ENCODE measurements around the gene TRIM6. TPM values are rescaled to one million over a fixed set of nuclear protein-coding genes. Genes with fewer than 3 reads are reported as not detected.

Gene TRIM6
- total RNA-seq, 1 donor from 2014 or later, result 23.9 TPM

DNA sequence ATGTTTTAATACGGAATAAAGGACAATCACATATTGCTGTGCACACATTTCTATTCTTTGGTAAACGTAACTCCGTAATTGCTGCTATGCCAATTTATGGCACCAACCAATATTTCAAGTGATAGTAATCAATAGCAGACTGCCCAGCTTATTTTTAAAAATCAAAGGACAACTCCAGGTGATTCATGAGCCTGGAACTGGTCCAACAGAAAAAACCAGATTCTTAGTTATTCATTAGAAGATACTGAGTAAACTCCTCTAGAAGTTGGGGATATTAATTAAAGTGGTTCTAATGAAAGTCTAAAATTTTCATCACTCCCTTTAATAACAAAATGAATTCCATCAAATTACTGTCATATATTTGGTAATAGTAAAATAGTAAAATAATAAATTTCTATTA lies 38.7 kb upstream of the TRIM6 start:
- FAIRE-seq (no peak), DNase-seq (ENCODE audit: low read depth) (no peak)
- Histone ChIP-seq H3K9me3 (ENCODE audit: insufficient read depth, low read depth, low read length) (no peaks in the 10 kb centered on the region), H3K27me3 (ENCODE audit: insufficient read depth, low read length) (peaks cover 2% of the 10 kb centered on the region), H3K4me1 (ENCODE audit: insufficient read depth, low read length) (no peaks in the 10 kb centered on the region), H4K20me1 (ENCODE audit: insufficient read depth, low read length) (no peaks in the 10 kb centered on the region), H3K79me2 (ENCODE audit: insufficient read depth, low read length) (no peaks in the 10 kb centered on the region), H3K36me3 (ENCODE audit: insufficient read depth, low read length) (no peaks in the 10 kb centered on the region), H3K4me2 (ENCODE audit: low read length) (no peak overlapping the region), H2AFZ (ENCODE audit: low read depth, low read length) (no peak overlapping the region), H3K4me3 (ENCODE audit: insufficient read depth, low read depth, low read length) (no peak overlapping the region), H3K9ac (ENCODE audit: low read length) (no peak overlapping the region), H3K27ac (ENCODE audit: low read depth, low read length) (no peak overlapping the region)
- no peaks in the 10 kb centered on the region for H3K4me1 Mint-ChIP-seq (ENCODE audit: low read depth, unreplicated experiment)
- H3K4me3 Mint-ChIP-seq (ENCODE audit: unreplicated experiment), result no peak overlapping the region
- H3K27ac Mint-ChIP-seq (ENCODE audit: unreplicated experiment), result no peak overlapping the region
- TF ChIP-seq EZH2 (IDR thresholded peaks at IDR 0.05; ENCODE audit: insufficient read depth, low read length), result no peak
- TF ChIP-seq, protein P1, sequence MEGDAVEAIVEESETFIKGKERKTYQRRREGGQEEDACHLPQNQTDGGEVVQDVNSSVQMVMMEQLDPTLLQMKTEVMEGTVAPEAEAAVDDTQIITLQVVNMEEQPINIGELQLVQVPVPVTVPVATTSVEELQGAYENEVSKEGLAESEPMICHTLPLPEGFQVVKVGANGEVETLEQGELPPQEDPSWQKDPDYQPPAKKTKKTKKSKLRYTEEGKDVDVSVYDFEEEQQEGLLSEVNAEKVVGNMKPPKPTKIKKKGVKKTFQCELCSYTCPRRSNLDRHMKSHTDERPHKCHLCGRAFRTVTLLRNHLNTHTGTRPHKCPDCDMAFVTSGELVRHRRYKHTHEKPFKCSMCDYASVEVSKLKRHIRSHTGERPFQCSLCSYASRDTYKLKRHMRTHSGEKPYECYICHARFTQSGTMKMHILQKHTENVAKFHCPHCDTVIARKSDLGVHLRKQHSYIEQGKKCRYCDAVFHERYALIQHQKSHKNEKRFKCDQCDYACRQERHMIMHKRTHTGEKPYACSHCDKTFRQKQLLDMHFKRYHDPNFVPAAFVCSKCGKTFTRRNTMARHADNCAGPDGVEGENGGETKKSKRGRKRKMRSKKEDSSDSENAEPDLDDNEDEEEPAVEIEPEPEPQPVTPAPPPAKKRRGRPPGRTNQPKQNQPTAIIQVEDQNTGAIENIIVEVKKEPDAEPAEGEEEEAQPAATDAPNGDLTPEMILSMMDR (IDR thresholded peaks at IDR 0.05; ENCODE audit: insufficient read depth, low read depth, low read length), result no peak
- no peaks in the 10 kb centered on the region for H3K9me3 Mint-ChIP-seq (ENCODE audit: unreplicated experiment)
- no peaks in the 10 kb centered on the region for H3K27me3 Mint-ChIP-seq (ENCODE audit: low read depth, unreplicated experiment)
- H3K36me3 Mint-ChIP-seq (ENCODE audit: low read depth, unreplicated experiment), result no peaks in the 10 kb centered on the region

DNA sequence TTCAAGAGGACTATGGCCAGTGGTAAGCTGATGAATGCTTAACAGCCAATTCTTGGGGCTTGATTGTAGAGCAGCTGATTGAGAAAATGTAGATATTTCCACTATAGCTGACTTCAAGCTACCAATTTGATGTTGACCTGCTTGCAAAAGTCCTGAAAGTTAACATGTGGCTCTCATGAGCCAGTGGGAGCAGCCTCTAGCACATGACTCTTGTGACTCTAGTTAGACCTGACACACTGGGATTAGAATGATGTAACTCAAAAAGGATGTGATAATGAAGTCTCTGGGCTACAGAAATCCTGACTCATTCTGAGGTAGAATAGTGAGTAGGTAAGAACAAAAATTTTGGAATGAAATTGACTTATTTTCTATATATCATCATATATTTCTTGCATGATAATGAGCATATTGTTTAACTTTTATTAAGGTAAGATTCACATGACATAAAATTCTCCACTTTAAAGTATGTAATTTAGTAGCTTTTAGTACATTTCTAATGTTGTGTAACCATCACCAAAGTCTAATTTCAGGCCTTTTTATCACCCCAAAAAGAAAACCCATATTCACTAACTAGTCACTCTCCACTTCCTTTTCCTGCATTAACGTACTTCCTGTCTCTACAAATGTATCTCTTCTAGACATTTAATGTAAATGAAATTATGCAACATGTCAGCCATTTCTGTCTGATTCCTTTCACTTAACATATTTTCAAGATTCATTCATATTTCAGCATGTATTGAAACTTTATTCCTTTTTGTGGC lies 32.0 kb upstream of the TRIM6 start:
- no peak overlapping the region for H3K4me2 ChIP-seq (ENCODE audit: low read length)
- H3K36me3 ChIP-seq (ENCODE audit: insufficient read depth, low read length), result no peaks in the 10 kb centered on the region
- H2AFZ ChIP-seq (ENCODE audit: low read depth, low read length), result peak overlapping the region; percentile 28
- Mint-ChIP-seq H3K27ac (ENCODE audit: unreplicated experiment) (no peak overlapping the region), H3K9me3 (ENCODE audit: unreplicated experiment) (no peaks in the 10 kb centered on the region), H3K36me3 (ENCODE audit: low read depth, unreplicated experiment) (no peaks in the 10 kb centered on the region), H3K4me3 (ENCODE audit: unreplicated experiment) (no peak overlapping the region), H3K27me3 (ENCODE audit: low read depth, unreplicated experiment) (no peaks in the 10 kb centered on the region), H3K4me1 (ENCODE audit: low read depth, unreplicated experiment) (peaks cover 2% of the 10 kb centered on the region)
- TF ChIP-seq, protein P1 (IDR thresholded peaks at IDR 0.05; ENCODE audit: insufficient read depth, low read depth, low read length), result no peak
- no peak for TF ChIP-seq EZH2 (IDR thresholded peaks at IDR 0.05; ENCODE audit: insufficient read depth, low read length)
- H3K79me2 ChIP-seq (ENCODE audit: insufficient read depth, low read length), result no peaks in the 10 kb centered on the region
- FAIRE-seq (no peak), DNase-seq (ENCODE audit: low read depth) (peak; percentile 39)
- no peaks in the 10 kb centered on the region for H3K9me3 ChIP-seq (ENCODE audit: insufficient read depth, low read depth, low read length)
- no peaks in the 10 kb centered on the region for H3K27me3 ChIP-seq (ENCODE audit: insufficient read depth, low read length)
- peak overlapping the region; percentile 11 for H3K27ac ChIP-seq (ENCODE audit: low read depth, low read length)
- no peak overlapping the region for H3K9ac ChIP-seq (ENCODE audit: low read length)
- H3K4me1 ChIP-seq (ENCODE audit: insufficient read depth, low read length), result peaks cover 4% of the 10 kb centered on the region
- H4K20me1 ChIP-seq (ENCODE audit: insufficient read depth, low read length), result no peaks in the 10 kb centered on the region
- no peak overlapping the region for H3K4me3 ChIP-seq (ENCODE audit: insufficient read depth, low read depth, low read length)

DNA sequence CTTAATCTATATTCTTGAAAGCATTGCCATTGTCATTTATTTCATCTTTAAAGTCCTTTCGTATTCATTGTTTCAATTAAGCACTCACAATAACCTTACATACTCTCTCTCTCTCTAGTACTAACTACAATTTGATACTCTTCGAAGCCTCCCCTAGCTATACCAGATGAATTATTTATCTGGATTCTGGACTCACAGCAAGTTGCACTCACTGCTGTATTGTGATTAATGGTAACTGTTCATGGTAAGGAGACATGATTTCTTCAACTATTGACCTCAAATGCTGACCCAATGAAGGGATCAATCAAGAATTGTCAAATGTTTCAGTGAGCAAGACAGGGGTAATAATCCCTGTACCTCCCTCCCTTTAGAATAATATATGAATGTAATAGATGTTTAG lies 21.8 kb upstream of the TRIM6 start:
- Histone ChIP-seq H3K9me3 (ENCODE audit: insufficient read depth, low read depth, low read length) (no peaks in the 10 kb centered on the region), H3K4me1 (ENCODE audit: insufficient read depth, low read length) (no peaks in the 10 kb centered on the region), H3K36me3 (ENCODE audit: insufficient read depth, low read length) (no peaks in the 10 kb centered on the region), H3K79me2 (ENCODE audit: insufficient read depth, low read length) (no peaks in the 10 kb centered on the region), H3K4me2 (ENCODE audit: low read length) (no peak overlapping the region), H3K27me3 (ENCODE audit: insufficient read depth, low read length) (no peaks in the 10 kb centered on the region), H2AFZ (ENCODE audit: low read depth, low read length) (no peak overlapping the region), H4K20me1 (ENCODE audit: insufficient read depth, low read length) (no peaks in the 10 kb centered on the region), H3K4me3 (ENCODE audit: insufficient read depth, low read depth, low read length) (no peak overlapping the region), H3K9ac (ENCODE audit: low read length) (no peak overlapping the region), H3K27ac (ENCODE audit: low read depth, low read length) (no peak overlapping the region)
- no peaks in the 10 kb centered on the region for H3K4me1 Mint-ChIP-seq (ENCODE audit: low read depth, unreplicated experiment)
- no peak for FAIRE-seq
- TF ChIP-seq, protein P1 (IDR thresholded peaks at IDR 0.05; ENCODE audit: insufficient read depth, low read depth, low read length), result no peak
- TF ChIP-seq EZH2 (IDR thresholded peaks at IDR 0.05; ENCODE audit: insufficient read depth, low read length), result no peak
- H3K27ac Mint-ChIP-seq (ENCODE audit: unreplicated experiment), result no peak overlapping the region
- H3K27me3 Mint-ChIP-seq (ENCODE audit: low read depth, unreplicated experiment), result no peaks in the 10 kb centered on the region
- H3K9me3 Mint-ChIP-seq (ENCODE audit: unreplicated experiment), result no peaks in the 10 kb centered on the region
- H3K36me3 Mint-ChIP-seq (ENCODE audit: low read depth, unreplicated experiment), result no peaks in the 10 kb centered on the region
- H3K4me3 Mint-ChIP-seq (ENCODE audit: unreplicated experiment), result no peak overlapping the region
- DNase-seq (ENCODE audit: low read depth), result no peak
